MM.1S (cell line): ENCODE data around the gene DNTTIP2.

Experiments used
- DNase-seq: peaks from one replicate; pipeline ENCODE4 v3.0.0-alpha.2; 2015
- H2AFZ ChIP-seq: fragments of 300-600 bp; sonication (generic); 2 replicates; pipeline ENCODE4 v1.6.0; 2016; ENCODE audit warnings: antibody characterized with exemption, low read length
- H3F3A ChIP-seq: fragments of 300-600 bp; sonication (generic); 2 replicates; pipeline ENCODE4 v1.6.1; 2016; ENCODE audit warnings: mild to moderate bottlenecking, antibody characterized with exemption, low read length, moderate library complexity, mixed read lengths; ENCODE audit not compliant: insufficient read depth
- H3K27ac ChIP-seq: fragments of 300-600 bp; sonication (generic); 2 replicates; pipeline ENCODE4 v1.5.1; 2016; ENCODE audit warnings: mild to moderate bottlenecking, low read length
- H3K27me3 ChIP-seq: fragments of 300-600 bp; sonication (generic); replicated peaks from 2 replicates; pipeline ENCODE4 v1.6.0; 2016; ENCODE audit warnings: low read length; ENCODE audit not compliant: insufficient read depth
- H3K36me3 ChIP-seq: fragments of 300-600 bp; sonication (generic); replicated peaks from 2 replicates; pipeline ENCODE4 v1.6.1; 2016; ENCODE audit warnings: mild to moderate bottlenecking, low read length, mixed read lengths; ENCODE audit not compliant: insufficient read depth
- H3K4me1 ChIP-seq: fragments of 300-600 bp; sonication (generic); 2 replicates; pipeline ENCODE4 v1.6.1; 2016; ENCODE audit warnings: low read length, mixed read lengths
- H3K4me2 ChIP-seq: fragments of 300-600 bp; sonication (generic); 2 replicates; pipeline ENCODE4 v1.6.0; 2016; ENCODE audit warnings: low read depth, low read length
- H3K4me3 ChIP-seq: fragments of 300-600 bp; sonication (generic); 2 replicates; pipeline ENCODE4 v1.5.1; 2016; ENCODE audit warnings: low read length, mixed read lengths
- H3K79me2 ChIP-seq: fragments of 300-600 bp; sonication (generic); 2 replicates; pipeline ENCODE4 v1.6.1; 2016; ENCODE audit warnings: mixed run types, low read length, mixed read lengths
- H3K9ac ChIP-seq: fragments of 300-600 bp; sonication (generic); 2 replicates; pipeline ENCODE4 v1.6.1; 2016; ENCODE audit warnings: low read length, mixed read lengths
- H3K9me2 ChIP-seq: fragments of 300-600 bp; sonication (generic); replicated peaks from 2 replicates; pipeline ENCODE4 v1.6.1; 2016; ENCODE audit warnings: mild to moderate bottlenecking, low read length, mixed read lengths; ENCODE audit not compliant: insufficient read depth
- H3K9me3 ChIP-seq: fragments of 300-600 bp; sonication (generic); replicated peaks from 2 replicates; pipeline ENCODE4 v1.6.1; 2016; ENCODE audit warnings: mild to moderate bottlenecking, low read length, mixed read lengths; ENCODE audit not compliant: insufficient read depth
- H4K20me1 ChIP-seq: fragments of 300-600 bp; sonication (generic); 2 replicates; pipeline ENCODE4 v1.6.1; 2016; ENCODE audit warnings: mild to moderate bottlenecking, low read length, moderate library complexity, mixed read lengths; ENCODE audit not compliant: insufficient read depth
- EZH2 ChIP-seq: fragments of 300-600 bp; sonication (generic); optimal IDR thresholded peaks from 2 replicates; pipeline ENCODE3; 2017; ENCODE audit warnings: low read depth, mild to moderate bottlenecking, antibody characterized with exemption, low read length, mixed read lengths
- EZH2phosphoT487 ChIP-seq: fragments of 300-600 bp; sonication (generic); IDR thresholded peaks from 2 replicates; pipeline ENCODE4 v1.6.1; 2018; ENCODE audit warnings: antibody characterized with exemption, low read length
- TF ChIP-seq, protein P1 (sequence below): fragments of 300-600 bp; sonication (generic); IDR thresholded peaks from 2 replicates; pipeline ENCODE4 v1.5.1; 2016; ENCODE audit warnings: antibody characterized with exemption, low read length, mixed read lengths

The DNTTIP2 gene

DNA sequence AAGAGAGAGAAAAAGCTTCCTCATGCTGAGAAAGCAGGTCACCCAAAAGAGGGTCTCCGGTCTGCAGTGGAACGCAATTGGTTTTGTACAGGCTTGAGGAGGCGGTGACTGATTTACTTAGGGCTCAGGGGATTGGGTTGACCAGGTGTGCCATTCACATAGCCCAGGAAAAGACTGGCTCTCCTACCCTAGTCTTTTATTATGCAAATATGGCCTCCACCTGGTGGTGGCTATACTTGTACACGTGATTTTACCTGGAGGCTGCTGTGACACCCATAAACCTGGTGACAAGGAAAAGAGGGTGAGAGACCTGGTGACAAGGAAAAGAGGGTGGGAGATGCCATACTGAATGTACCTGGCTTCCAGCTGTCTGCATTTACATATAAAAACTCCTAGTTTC is 49.9 kb downstream of the DNTTIP2 start:
- Histone ChIP-seq H3K27me3 (no peaks in the 10 kb centered on the region), H3K4me2 (no peak overlapping the region), H3K9me3 (no peaks in the 10 kb centered on the region), H3K36me3 (no peaks in the 10 kb centered on the region), H3K4me3 (no peak overlapping the region), H4K20me1 (no peaks in the 10 kb centered on the region), H3K27ac (no peak overlapping the region), H3K79me2 (no peaks in the 10 kb centered on the region), H3K9ac (no peak overlapping the region), H2AFZ (no peak overlapping the region), H3K4me1 (no peaks in the 10 kb centered on the region), H3F3A (no peaks in the 10 kb centered on the region), H3K9me2 (no peaks in the 10 kb centered on the region)
- TF ChIP-seq, protein P1, sequence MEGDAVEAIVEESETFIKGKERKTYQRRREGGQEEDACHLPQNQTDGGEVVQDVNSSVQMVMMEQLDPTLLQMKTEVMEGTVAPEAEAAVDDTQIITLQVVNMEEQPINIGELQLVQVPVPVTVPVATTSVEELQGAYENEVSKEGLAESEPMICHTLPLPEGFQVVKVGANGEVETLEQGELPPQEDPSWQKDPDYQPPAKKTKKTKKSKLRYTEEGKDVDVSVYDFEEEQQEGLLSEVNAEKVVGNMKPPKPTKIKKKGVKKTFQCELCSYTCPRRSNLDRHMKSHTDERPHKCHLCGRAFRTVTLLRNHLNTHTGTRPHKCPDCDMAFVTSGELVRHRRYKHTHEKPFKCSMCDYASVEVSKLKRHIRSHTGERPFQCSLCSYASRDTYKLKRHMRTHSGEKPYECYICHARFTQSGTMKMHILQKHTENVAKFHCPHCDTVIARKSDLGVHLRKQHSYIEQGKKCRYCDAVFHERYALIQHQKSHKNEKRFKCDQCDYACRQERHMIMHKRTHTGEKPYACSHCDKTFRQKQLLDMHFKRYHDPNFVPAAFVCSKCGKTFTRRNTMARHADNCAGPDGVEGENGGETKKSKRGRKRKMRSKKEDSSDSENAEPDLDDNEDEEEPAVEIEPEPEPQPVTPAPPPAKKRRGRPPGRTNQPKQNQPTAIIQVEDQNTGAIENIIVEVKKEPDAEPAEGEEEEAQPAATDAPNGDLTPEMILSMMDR, result no peak
- TF ChIP-seq EZH2phosphoT487, result no peak
- TF ChIP-seq EZH2, result no peak
- DNase-seq, result no peak

DNA sequence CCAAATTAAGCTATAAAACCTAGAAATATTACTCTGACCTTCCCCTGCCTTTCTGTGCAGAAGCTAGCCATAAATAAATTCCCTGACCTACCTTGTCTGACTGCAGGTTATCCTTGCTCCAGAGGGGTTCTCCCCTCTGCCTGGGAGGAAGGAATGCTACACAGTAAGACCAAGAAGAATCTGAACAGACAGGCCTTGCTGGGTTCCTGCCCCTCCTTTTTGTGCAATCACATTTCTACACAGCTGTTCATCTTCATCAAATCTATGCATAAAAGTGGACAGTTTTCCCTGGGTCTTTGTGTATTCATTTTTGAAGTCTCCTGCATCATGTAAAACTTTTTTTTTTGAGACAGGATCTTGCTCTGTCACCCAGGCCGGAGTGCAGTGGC is 50.6 kb downstream of the DNTTIP2 start:
- no peak overlapping the region for H3K4me2 ChIP-seq

DNA sequence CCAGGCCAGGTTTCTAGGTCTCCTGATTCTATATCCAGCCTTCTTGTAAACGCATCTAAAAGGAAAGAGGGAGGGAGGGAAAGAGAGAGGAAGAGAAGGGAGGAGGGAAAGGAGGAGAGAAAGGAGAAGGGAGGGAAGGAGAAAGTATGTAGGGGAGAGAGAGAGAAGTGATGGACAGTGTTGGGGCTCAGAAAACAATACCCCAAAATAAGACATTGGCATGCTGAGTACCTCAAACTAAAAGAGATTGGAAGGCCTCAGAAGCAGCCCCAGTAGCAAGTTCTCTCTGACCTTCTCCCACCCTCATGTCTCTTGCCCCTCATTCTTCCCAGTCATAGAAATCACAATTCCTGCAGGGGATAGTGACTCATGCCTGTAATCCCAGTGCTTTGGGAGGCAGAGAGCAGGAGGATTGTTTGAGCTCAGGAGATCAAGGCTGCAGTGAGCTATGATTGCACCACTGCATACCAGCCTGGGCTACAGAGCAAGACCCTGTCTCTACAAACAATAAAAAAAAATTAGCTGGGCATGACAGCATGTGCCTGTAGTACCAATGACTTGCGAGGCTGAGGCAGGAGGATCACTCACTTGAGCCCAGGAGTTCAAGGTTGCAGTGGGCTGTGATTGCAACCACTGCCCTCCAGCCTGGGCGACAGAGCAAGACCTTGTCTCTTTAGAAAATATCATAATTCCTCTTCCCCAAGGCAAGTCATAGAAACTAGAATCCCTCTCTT is 51.2 kb downstream of the DNTTIP2 start:
- Histone ChIP-seq H4K20me1 (no peaks in the 10 kb centered on the region), H2AFZ (no peak overlapping the region), H3F3A (no peaks in the 10 kb centered on the region), H3K79me2 (no peaks in the 10 kb centered on the region), H3K9ac (no peak overlapping the region), H3K4me1 (no peaks in the 10 kb centered on the region), H3K4me2 (no peak overlapping the region), H3K9me2 (no peaks in the 10 kb centered on the region), H3K27ac (no peak overlapping the region), H3K36me3 (no peaks in the 10 kb centered on the region), H3K4me3 (no peak overlapping the region), H3K27me3 (no peaks in the 10 kb centered on the region), H3K9me3 (no peaks in the 10 kb centered on the region)
- DNase-seq, result no peak
- TF ChIP-seq EZH2 (no peak), EZH2phosphoT487 (no peak)
- TF ChIP-seq, protein P1, result no peak

More for the DNA sequence above, 50.6 kb downstream of the DNTTIP2 start:
- no peaks in the 10 kb centered on the region for H3K27me3 ChIP-seq
- no peaks in the 10 kb centered on the region for H3F3A ChIP-seq
- H3K4me1 ChIP-seq, result no peaks in the 10 kb centered on the region
- H3K27ac ChIP-seq, result no peak overlapping the region
- H3K79me2 ChIP-seq, result no peaks in the 10 kb centered on the region
- H2AFZ ChIP-seq, result no peak overlapping the region
- no peak for DNase-seq
- no peak for TF ChIP-seq EZH2
- TF ChIP-seq, protein P1, result no peak
- no peak for TF ChIP-seq EZH2phosphoT487
- H3K9me3 ChIP-seq, result no peaks in the 10 kb centered on the region
- no peak overlapping the region for H3K4me3 ChIP-seq
- H3K9me2 ChIP-seq, result no peaks in the 10 kb centered on the region
- no peak overlapping the region for H3K9ac ChIP-seq
- no peaks in the 10 kb centered on the region for H4K20me1 ChIP-seq
- no peaks in the 10 kb centered on the region for H3K36me3 ChIP-seq
